Prostate gland (tissue), 2 donors: ENCODE measurements around the gene C2orf80. TPM values are rescaled to one million over a fixed set of nuclear protein-coding genes. Genes with fewer than 3 reads are reported as not detected.

Experiments used
- DNase-seq: peaks from one replicate; pipeline ENCODE4 v3.0.0-alpha.2; 2019; ENCODE audit warnings: low spot score
- H3K27ac ChIP-seq, 2 donors: fragments of 200-600 bp; sonication (generic); 2 replicates each; pipeline ENCODE4 v1.5.1; 2017 to 2019
- H3K27me3 ChIP-seq: fragments of 200-600 bp; sonication (generic); replicated peaks from 2 replicates; pipeline ENCODE4 v1.5.1; 2019; ENCODE audit not compliant: insufficient read depth
- H3K36me3 ChIP-seq, 2 donors: fragments of 200-600 bp; sonication (generic); 1 replicate in 1 of 2; 2 replicates in 1 of 2; pipeline versions ENCODE4 v1.5.1 to v1.8.1; 2017 to 2019
- H3K4me1 ChIP-seq: fragments of 200-600 bp; sonication (generic); replicated peaks from 2 replicates; pipeline ENCODE4 v1.5.1; 2019
- H3K4me3 ChIP-seq, 2 donors: fragments of 200-600 bp; sonication (generic); 2 replicates each; pipeline ENCODE4 v1.5.1; 2017 to 2019
- H3K9me3 ChIP-seq: fragments of 200-600 bp; sonication (generic); 2 replicates; pipeline ENCODE4 v1.5.1; 2017
- POLR2A ChIP-seq: fragments of 450-650 bp; IDR thresholded peaks from one replicate; pipeline ENCODE4 v1.6.1; 2016; ENCODE audit warnings: antibody characterized with exemption, mild to moderate bottlenecking
- POLR2AphosphoS5 ChIP-seq: sonication (generic); formaldehyde crosslinking; IDR thresholded peaks from one replicate; pipeline ENCODE4 v1.6.1; 2017; ENCODE audit warnings: antibody characterized with exemption
- WGBS: methylation state at CpG from one replicate; pipeline ENCODE4 v1.1.5; 2018; 5-methylcytosine and 5-hydroxymethylcytosine counted together
- intact Hi-C: fragments of 100-400 bp; cut with DNase I; formaldehyde crosslinking; loops from one replicate; pipeline ENCODE4 v1.14.2; 2022
- total RNA-seq, 2 donors: library from RNA; depleted of rRNA; stranded (reverse); fragments of >200 nt; gene quantifications; one replicate each; pipeline ENCODE4 v1.1.0, GENCODE V29; 2016
- TF ChIP-seq, protein P1 (sequence below), 4 experiments: fragments of 200-600 bp in 2 of 4; fragments of 450-650 bp in 2 of 4; sonication (generic) in 2 of 4; IDR thresholded peaks; 1 replicate in 3 of 4; 2 replicates in 1 of 4; pipeline ENCODE4 v1.5.1; 2016 to 2019; ENCODE audit warnings: antibody characterized with exemption in 4 of 4, mild to moderate bottlenecking in 2 of 4, moderate library complexity in 2 of 4

Gene C2orf80
- total RNA-seq, 2 donors from 2014 or later: not detected

- Histone ChIP-seq H3K27ac (no peak overlapping the region), H3K9me3 (no peaks in the 10 kb centered on the region), H3K4me3 (no peak overlapping the region), H3K4me1 (no peaks in the 10 kb centered on the region), H3K36me3 (no peaks in the 10 kb centered on the region), H3K27me3 (no peaks in the 10 kb centered on the region)
- no peak for DNase-seq
- TF ChIP-seq POLR2AphosphoS5 (no peak), POLR2A (no peak)
- TF ChIP-seq, protein P1, sequence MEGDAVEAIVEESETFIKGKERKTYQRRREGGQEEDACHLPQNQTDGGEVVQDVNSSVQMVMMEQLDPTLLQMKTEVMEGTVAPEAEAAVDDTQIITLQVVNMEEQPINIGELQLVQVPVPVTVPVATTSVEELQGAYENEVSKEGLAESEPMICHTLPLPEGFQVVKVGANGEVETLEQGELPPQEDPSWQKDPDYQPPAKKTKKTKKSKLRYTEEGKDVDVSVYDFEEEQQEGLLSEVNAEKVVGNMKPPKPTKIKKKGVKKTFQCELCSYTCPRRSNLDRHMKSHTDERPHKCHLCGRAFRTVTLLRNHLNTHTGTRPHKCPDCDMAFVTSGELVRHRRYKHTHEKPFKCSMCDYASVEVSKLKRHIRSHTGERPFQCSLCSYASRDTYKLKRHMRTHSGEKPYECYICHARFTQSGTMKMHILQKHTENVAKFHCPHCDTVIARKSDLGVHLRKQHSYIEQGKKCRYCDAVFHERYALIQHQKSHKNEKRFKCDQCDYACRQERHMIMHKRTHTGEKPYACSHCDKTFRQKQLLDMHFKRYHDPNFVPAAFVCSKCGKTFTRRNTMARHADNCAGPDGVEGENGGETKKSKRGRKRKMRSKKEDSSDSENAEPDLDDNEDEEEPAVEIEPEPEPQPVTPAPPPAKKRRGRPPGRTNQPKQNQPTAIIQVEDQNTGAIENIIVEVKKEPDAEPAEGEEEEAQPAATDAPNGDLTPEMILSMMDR (IDR thresholded peaks at IDR 0.05): no peak
- WGBS: 89% methylated on average over 2 of the region's 2 CpGs
- intact Hi-C loops: no loop called here
Measured at GRCh38 chr2:208164951-208165755, 24.7 kb downstream of the C2orf80 start.

DNA sequence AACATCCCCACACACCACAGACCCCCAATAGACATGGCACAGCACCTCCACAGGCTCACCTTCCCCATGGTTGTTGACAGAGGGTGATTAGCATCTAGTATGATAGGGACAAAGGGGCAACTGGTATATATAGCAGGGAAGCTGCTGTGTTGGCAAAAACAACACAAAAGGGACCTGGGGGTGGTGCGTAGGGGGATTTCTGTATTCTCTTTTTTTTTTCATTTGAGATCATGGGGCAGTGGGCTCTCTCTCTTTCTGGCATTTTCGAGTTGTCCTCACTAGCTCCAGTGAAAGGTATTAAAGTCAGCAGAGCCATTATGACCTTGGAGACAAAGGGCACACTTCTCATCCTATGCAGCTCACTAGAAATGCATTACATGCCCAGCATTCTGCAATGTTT, 26.3 kb downstream of the C2orf80 start, which contains the start of gene CRYGA:
Gene CRYGA, minus strand, starts transcription at position 101 of the 400 bp plus-strand sequence. Its CDS starts 33 bp downstream, at position 68.
- WGBS: 90% methylated on average over 2 of the region's 2 CpGs
- no peak within 1 kb of the TSS for H3K4me3 ChIP-seq
- TF ChIP-seq POLR2A (no peak), POLR2AphosphoS5 (no peak)
- TF ChIP-seq, protein P1 (IDR thresholded peaks at IDR 0.05): no peak

GRCh38 chr2:208156439-208156838, 33.4 kb downstream of the C2orf80 start:
- Histone ChIP-seq H3K27ac (no peak overlapping the region), H3K4me3 (no peak overlapping the region), H3K36me3 (no peaks in the 10 kb centered on the region), H3K27me3 (no peaks in the 10 kb centered on the region), H3K4me1 (no peaks in the 10 kb centered on the region), H3K9me3 (no peaks in the 10 kb centered on the region)
- no peak for TF ChIP-seq POLR2AphosphoS5
- no peak for TF ChIP-seq POLR2A
- TF ChIP-seq, protein P1 (IDR thresholded peaks at IDR 0.05): no peak
- no peak for DNase-seq
- intact Hi-C loops: no loop called here
- 71% methylated on average over 2 of the region's 2 CpGs for WGBS

More for the DNA sequence above, 26.3 kb downstream of the C2orf80 start, which contains the start of gene CRYGA:
- Histone ChIP-seq H3K27ac (no peak within 1 kb of the TSS), H3K9me3 (no peaks in the 10 kb centered on the region), H3K36me3 (no peaks in the 10 kb centered on the region), H3K4me1 (no peaks in the 10 kb centered on the region), H3K27me3 (no peaks in the 10 kb centered on the region)
- intact Hi-C loops: no loop called here
- no peak for DNase-seq

- Histone ChIP-seq H3K27me3 (no peaks in the 10 kb centered on the region), H3K9me3 (no peaks in the 10 kb centered on the region), H3K4me3 (no peak overlapping the region), H3K27ac (no peak overlapping the region), H3K36me3 (no peaks in the 10 kb centered on the region), H3K4me1 (no peaks in the 10 kb centered on the region)
- intact Hi-C loops: no loop called here
- TF ChIP-seq POLR2A (no peak), POLR2AphosphoS5 (no peak)
- TF ChIP-seq, protein P1 (IDR thresholded peaks at IDR 0.05): no peak
- no peak for DNase-seq
Measured at GRCh38 chr2:208153156-208153555, 36.7 kb downstream of the C2orf80 start.

- Histone ChIP-seq H3K4me1 (no peaks in the 10 kb centered on the region), H3K27ac (no peak overlapping the region), H3K4me3 (no peak overlapping the region), H3K9me3 (no peaks in the 10 kb centered on the region), H3K36me3 (no peaks in the 10 kb centered on the region), H3K27me3 (no peaks in the 10 kb centered on the region)
- intact Hi-C loops: no loop called here
- no peak for TF ChIP-seq POLR2A
- TF ChIP-seq POLR2AphosphoS5: no peak
- TF ChIP-seq, protein P1 (IDR thresholded peaks at IDR 0.05): no peak
- 100% methylated on average over 1 of the region's 1 CpG for WGBS
- no peak for DNase-seq
Measured at GRCh38 chr2:208150956-208151355, 38.9 kb downstream of the C2orf80 start.
